Spinal cord (tissue), 10 donors: ENCODE results near the gene DIP2B. TPM values are rescaled to one million over a fixed set of nuclear protein-coding genes. Genes with fewer than 3 reads are reported as not detected.
"Not testable (repeated sequence)": the region's sequence is repeated elsewhere in the genome, so short reads cannot be mapped to it uniquely, and the experiment has no call there.

Source experiments
- DNase-seq, 6 donors: peaks; one replicate each; pipeline versions ENCODE4 v3.0.0 to v3.0.0-alpha.2; 2013 to 2015; ENCODE audit warnings: low spot score in 6 of 6, low read depth in 4 of 6
- H3K27ac ChIP-seq: one replicate; pipeline ENCODE4 v1.5.1; 2013; ENCODE audit warnings: low read depth, low read length, control low read depth
- H3K27me3 ChIP-seq: one replicate; pipeline ENCODE4 v1.6.1; 2013; ENCODE audit warnings: low read length; ENCODE audit not compliant: control insufficient read depth, insufficient read depth
- H3K36me3 ChIP-seq: one replicate; pipeline ENCODE4 v1.6.1; 2013; ENCODE audit warnings: low read length; ENCODE audit not compliant: control insufficient read depth, insufficient read depth
- H3K4me1 ChIP-seq: one replicate; pipeline ENCODE4 v1.6.1; 2013; ENCODE audit warnings: low read length; ENCODE audit not compliant: control insufficient read depth, insufficient read depth
- H3K4me3 ChIP-seq: one replicate; pipeline ENCODE4 v1.5.1; 2013; ENCODE audit warnings: low read depth, low read length, control low read depth
- H3K9me3 ChIP-seq: one replicate; pipeline ENCODE4 v1.6.1; 2013; ENCODE audit warnings: low read length; ENCODE audit not compliant: control insufficient read depth, insufficient read depth
- WGBS: methylation state at CpG from one replicate; pipeline ENCODE4 v1.1.5; 2013; ENCODE audit warnings: missing lambda C conversion rate; ENCODE audit not compliant: insufficient coverage; 5-methylcytosine and 5-hydroxymethylcytosine counted together
- polyA plus RNA-seq, 2 donors: library from polyadenylated mRNA; unstranded; fragments of 120-200 nt; gene quantifications; one replicate each; pipeline ENCODE4 v1.2.1, GENCODE V29; 2013; ENCODE audit not compliant: insufficient read length in 2 of 2
- total RNA-seq, 2 donors: library from RNA; depleted of rRNA in 1 of 2; stranded (reverse); fragments of 120-200 nt in 1 of 2; fragments of >200 nt in 1 of 2; gene quantifications; one replicate each; pipeline versions ENCODE4 v1.2.3 to v1.2.4, GENCODE V29; 2013 to 2014
- donor health status: healthy.

The DIP2B gene
- total and polyA plus RNA-seq, 4 donors: 41.8 to 90.8 (median 54.0) TPM

DNA sequence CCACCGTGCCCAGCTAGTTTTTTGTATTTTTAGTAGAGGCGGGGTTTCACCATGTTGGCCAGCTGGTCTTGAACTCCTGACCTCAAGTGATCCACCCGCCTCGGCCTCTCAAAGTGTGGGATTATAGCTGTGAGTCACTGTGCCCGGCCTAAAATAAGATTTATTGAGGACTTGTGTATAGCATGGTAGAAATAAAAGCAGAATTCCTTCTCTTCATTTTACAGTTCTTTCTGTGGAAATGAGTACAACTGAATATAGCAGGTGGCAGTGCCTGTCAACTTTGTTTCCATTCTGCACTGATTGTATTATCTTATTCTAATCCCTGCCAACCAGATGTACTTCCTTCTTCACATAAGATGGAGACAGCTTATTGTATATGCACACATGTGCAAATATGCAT, 41.0 kb downstream of the DIP2B start:
- WGBS: 85% methylated on average over 2 of the region's 5 CpGs
- no peak for DNase-seq
- Histone ChIP-seq H3K9me3 (no peaks in the 10 kb centered on the region), H3K4me1 (no peaks in the 10 kb centered on the region), H3K36me3 (peaks cover 5% of the 10 kb centered on the region), H3K27me3 (no peaks in the 10 kb centered on the region), H3K4me3 (no peak overlapping the region), H3K27ac (no peak overlapping the region)

DNA sequence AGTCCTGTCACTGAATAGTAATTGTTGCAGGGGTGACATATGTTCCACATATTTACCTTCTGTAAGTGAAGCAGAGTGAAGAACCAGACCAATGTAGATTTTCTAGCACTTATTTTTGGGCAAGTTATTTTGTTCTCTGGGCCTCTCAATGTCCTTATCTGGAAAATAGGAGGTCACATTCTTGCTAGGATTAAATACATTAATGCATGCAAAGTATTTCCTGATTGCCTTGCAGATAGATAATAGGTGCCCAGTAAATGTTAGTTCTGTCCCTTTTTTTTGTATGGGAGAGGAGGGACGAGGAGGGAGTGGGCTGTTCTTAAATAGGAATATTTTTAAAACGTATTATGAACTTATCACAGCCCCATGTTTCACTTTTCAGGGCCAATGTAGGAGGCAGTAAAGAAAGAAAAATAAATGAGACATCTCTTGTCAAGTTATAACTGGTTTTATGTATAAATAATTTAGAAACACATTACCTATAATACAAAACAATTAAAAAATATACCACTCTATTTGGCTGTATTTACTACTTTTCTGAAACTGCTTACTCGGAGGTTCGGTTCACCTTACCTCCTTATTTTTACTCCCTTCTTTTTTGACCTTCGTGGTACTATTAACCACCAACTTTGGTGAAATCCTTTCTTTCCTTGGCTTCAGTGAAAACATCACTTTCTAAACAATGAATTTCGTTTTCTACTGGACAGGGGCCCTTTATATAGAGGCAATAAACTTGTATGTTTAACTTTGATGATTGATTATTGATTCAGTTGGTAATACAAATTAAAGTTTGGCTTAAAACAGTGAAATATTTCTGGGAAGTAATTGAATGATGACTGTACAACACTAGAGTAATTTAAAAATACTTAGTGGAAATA, 41.9 kb downstream of the DIP2B start:
- H3K27me3 ChIP-seq: no peaks in the 10 kb centered on the region
- H3K9me3 ChIP-seq: no peaks in the 10 kb centered on the region
- no peak for DNase-seq
- no peak overlapping the region for H3K4me3 ChIP-seq
- H3K4me1 ChIP-seq: no peaks in the 10 kb centered on the region
- 97% methylated on average over 3 of the region's 6 CpGs for WGBS
- H3K27ac ChIP-seq: no peak overlapping the region
- H3K36me3 ChIP-seq: peaks cover 5% of the 10 kb centered on the region

DNA sequence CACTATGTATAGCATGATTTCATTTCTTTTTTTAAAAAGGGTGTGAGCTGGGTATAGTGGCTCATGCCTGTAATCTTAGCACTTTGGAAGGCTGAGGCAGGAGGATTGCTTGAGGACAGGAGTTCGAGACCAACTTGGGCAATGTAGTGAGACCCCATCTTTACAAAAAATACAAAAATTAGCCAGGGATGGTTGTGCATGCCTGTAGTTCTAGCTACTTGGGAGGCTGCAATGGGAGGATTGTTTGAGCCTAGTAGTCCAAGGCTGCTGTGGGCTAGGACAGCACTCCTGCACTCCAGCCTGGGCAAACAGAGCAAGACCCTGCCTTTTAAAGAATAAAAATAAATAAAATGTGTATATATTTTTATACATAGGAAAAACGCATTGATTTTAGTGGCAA, 43.0 kb downstream of the DIP2B start:
- H3K27me3 ChIP-seq: no peaks in the 10 kb centered on the region
- H3K4me3 ChIP-seq: no peak overlapping the region
- peaks cover 5% of the 10 kb centered on the region for H3K36me3 ChIP-seq
- H3K9me3 ChIP-seq: no peaks in the 10 kb centered on the region
- DNase-seq: no peak
- no peaks in the 10 kb centered on the region for H3K4me1 ChIP-seq
- 100% methylated on average over 1 of the region's 2 CpGs for WGBS
- no peak overlapping the region for H3K27ac ChIP-seq

GRCh38 chr12:50549885-50550284, 45.1 kb downstream of the DIP2B start:
- H3K27ac ChIP-seq: no peak overlapping the region
- no peaks in the 10 kb centered on the region for H3K4me1 ChIP-seq
- no peaks in the 10 kb centered on the region for H3K9me3 ChIP-seq
- no peak overlapping the region for H3K4me3 ChIP-seq
- whole genome bisulfite sequencing: 94% methylated on average over 3 of the region's 4 CpGs
- no peaks in the 10 kb centered on the region for H3K27me3 ChIP-seq
- no peak for DNase-seq
- H3K36me3 ChIP-seq: no peaks in the 10 kb centered on the region

DNA sequence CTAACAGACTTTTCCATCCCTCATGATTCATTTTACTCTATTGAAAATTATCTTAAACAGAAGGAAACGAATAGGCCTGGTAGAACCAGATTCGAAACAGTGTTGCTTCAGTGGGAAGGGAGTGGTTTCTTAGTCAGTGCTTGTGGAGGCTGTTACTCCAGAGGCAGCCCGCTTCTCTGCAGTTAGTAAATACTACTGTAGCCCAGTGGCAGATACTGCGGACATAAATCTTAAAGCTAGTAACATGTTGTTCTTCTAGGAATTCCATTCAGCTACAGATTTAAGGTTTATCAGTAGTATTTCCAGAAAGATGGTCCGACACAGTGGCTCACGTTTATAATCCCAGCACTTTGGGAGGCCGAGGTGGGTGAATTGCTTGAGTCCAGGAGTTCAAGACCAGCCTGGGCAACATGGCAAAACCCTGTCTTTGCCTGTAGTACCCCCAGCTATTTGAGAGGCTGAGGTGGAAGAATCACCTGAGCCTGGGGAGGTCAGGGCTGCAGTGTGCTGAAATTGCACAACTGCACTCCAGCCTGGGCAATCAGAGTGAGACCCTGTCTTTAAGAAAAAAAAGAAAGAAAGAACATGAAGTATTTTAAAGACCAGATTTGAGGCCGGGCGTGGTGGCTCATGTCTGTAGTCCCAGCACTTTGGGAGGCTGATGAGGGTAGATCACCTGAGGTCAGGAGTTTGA, 45.9 kb downstream of the DIP2B start:
- Histone ChIP-seq H3K9me3 (no peaks in the 10 kb centered on the region), H3K27ac (no peak overlapping the region), H3K4me3 (no peak overlapping the region), H3K27me3 (no peaks in the 10 kb centered on the region), H3K4me1 (no peaks in the 10 kb centered on the region), H3K36me3 (no peaks in the 10 kb centered on the region)
- no peak for DNase-seq
- 92% methylated on average over 7 of the region's 9 CpGs for WGBS

- Histone ChIP-seq H3K4me3 (no peak overlapping the region), H3K4me1 (no peaks in the 10 kb centered on the region), H3K27ac (no peak overlapping the region), H3K36me3 (no peaks in the 10 kb centered on the region), H3K9me3 (no peaks in the 10 kb centered on the region), H3K27me3 (no peaks in the 10 kb centered on the region)
- DNase-seq: no peak
- WGBS: no CpG with 5 or more reads among the region's 2 CpGs
Measured at GRCh38 chr12:50551866-50552265, 47.1 kb downstream of the DIP2B start.

DNA sequence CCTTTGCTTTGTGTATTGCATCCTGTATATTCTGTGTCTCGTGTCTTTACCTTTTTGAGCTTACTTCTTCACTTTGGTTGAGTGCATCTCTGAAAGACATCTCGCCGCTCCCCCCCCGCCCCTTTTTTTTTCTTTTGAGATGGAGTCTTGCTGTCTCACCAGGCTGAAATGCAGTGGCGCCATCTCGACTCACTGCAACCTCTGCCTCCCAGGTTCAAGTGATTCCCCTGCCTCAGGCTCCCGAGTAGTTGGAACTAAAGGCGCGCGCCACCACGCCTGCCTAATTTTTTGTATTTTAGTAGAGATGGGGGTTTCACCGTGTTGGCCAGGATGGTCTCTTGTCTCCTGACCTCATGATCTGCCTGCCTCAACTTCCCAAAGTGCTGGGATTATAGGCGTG, 49.9 kb downstream of the DIP2B start:
- H3K9me3 ChIP-seq: no peaks in the 10 kb centered on the region
- no peak for DNase-seq
- H3K36me3 ChIP-seq: peaks cover 3% of the 10 kb centered on the region
- H3K27ac ChIP-seq: no peak overlapping the region
- no peaks in the 10 kb centered on the region for H3K27me3 ChIP-seq
- no peak overlapping the region for H3K4me3 ChIP-seq
- WGBS: 92% methylated on average over 5 of the region's 13 CpGs
- H3K4me1 ChIP-seq: no peaks in the 10 kb centered on the region

DNA sequence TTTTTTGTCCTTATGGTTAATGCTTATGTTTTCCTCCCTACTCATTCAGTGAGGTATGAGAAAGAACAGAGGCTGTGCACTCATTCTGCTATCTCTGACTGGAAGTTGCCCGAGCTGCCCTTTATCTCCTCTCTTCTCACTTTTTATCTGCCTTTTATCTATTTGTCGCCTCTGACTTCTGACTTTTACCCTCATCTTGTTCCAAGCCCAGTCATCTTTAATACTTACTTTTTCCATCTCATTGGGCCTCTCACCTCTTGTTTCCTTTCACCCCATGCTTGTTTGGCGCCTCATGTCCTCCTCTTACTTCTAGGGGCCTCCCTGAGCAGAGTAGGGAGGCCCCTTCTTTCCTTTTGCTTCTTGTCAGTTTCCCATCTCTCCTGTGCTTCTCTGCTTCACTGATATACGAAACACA, 50.7 kb downstream of the DIP2B start:
- Histone ChIP-seq H3K27ac (no peak overlapping the region), H3K4me3 (no peak overlapping the region), H3K4me1 (no peaks in the 10 kb centered on the region), H3K27me3 (no peaks in the 10 kb centered on the region), H3K9me3 (no peaks in the 10 kb centered on the region), H3K36me3 (peaks cover 3% of the 10 kb centered on the region)
- WGBS: 92% methylated on average over 3 of the region's 4 CpGs
- no peak for DNase-seq

DNA sequence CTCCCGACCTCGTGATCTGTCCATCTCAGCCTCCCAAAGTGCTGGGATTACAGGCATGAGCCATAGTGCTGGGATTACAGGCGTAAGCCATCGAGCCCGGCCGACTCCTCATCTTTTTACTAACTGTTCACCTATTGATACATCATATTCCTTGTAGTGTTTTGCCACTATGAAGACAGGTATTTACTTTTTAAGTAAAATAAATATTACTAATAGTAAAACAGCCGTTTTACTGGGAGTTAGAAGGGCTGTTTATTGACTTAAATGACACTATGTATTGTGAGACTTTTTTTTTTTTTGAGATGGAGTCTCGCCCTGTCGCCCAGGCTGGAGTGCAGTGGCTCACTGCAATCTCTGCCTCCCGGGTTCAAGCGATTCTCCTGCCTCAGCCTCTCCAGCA, 51.5 kb downstream of the DIP2B start:
- H3K27me3 ChIP-seq: no peaks in the 10 kb centered on the region
- H3K4me3 ChIP-seq: no peak overlapping the region
- no peaks in the 10 kb centered on the region for H3K4me1 ChIP-seq
- DNase-seq: no peak
- peaks cover 3% of the 10 kb centered on the region for H3K36me3 ChIP-seq
- WGBS: no CpG with 5 or more reads among the region's 11 CpGs
- no peak overlapping the region for H3K27ac ChIP-seq
- H3K9me3 ChIP-seq: no peaks in the 10 kb centered on the region

- not testable (repeated sequence) for H3K4me1 ChIP-seq, H3K4me3 ChIP-seq, H3K27me3 ChIP-seq, H3K36me3 ChIP-seq, H3K9me3 ChIP-seq, DNase-seq, H3K27ac ChIP-seq
- 100% methylated on average over 4 of the region's 7 CpGs for WGBS
Measured at GRCh38 chr12:50556796-50557195, 52.0 kb downstream of the DIP2B start.
